Activated T-helper 2 cell treated with anti-CD3 and anti-CD28 coated beads, Interferon-gamma antibody, Interleukin-2, Interleukin-4, amounts not matched to agents 10 μg/mL and 5 μg/mL and 100 μg/mL, durations not matched to agents 14 hours and 24 hours and 36 hours (primary cell): ENCODE measurements around the gene AREG. TPM values are rescaled to one million over a fixed set of nuclear protein-coding genes. Genes with fewer than 3 reads are reported as not detected.

Source experiments
- total RNA-seq: library from RNA; stranded (reverse); gene quantifications from 2 replicates; pipeline ENCODE4 v1.2.3, GENCODE V29; 2022

AREG gene
- total RNA-seq, 1 donor from 2014 or later = 1.3 TPM

Other genes starting within 250 kb of the AREG start
- not detected in 2 replicates for gene EPGN, start 136.7 kb upstream of the AREG start, total RNA-seq
- gene EREG, start 80.0 kb upstream of the AREG start, total RNA-seq = not detected in 2 replicates